Measurements from ENCODE around the gene CAMTA1.
"Not testable (repeated sequence)": the region's sequence is repeated elsewhere in the genome, so short reads cannot be mapped to it uniquely, and the experiment has no call there.

The CAMTA1 gene

DNA sequence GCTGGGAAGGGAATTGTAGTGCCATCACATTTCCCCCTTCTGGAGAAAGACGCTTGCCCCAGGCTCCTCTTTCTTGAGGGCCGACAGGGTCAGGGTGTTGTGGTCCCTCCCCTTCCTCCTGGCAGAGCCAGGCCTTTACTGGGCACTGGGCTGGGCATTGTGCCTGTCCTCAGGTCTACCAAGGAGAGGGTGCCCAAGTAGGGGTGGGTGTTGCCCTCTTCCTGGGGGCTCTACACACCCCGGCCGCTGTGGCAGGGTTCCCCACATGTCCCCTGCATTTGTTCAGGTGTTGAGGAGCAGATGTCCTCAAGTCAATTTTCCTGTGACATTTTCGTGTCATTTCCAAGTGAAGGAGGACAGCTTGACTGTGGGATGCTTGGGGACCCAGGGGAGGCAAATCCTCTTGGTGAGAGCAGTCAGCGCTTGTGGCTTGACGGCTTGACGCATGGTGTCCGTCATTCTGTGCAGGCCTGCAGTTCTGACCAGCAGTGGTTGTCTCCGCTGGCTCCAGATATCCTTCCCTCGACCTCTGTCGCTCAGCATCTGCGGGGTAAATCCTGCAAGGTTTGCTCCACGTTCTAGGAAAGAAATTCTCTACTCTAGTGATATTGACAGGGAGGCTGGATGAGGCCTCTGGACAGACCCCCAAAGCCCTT lies 804.0 kb downstream of the CAMTA1 start:
- DNase-seq (ENCODE audit: low spot score) = no peak

GRCh38 chr1:7589774-7590425 lies 804.6 kb downstream of the CAMTA1 start:
- DNase-seq (ENCODE audit: low spot score) = no peak

- DNase-seq (ENCODE audit: low spot score) = no peak
Measured at GRCh38 chr1:7590426-7590790, 805.2 kb downstream of the CAMTA1 start.

GRCh38 chr1:7591565-7591964 lies 806.3 kb downstream of the CAMTA1 start:
- DNase-seq (ENCODE audit: low spot score) = no peak

DNA sequence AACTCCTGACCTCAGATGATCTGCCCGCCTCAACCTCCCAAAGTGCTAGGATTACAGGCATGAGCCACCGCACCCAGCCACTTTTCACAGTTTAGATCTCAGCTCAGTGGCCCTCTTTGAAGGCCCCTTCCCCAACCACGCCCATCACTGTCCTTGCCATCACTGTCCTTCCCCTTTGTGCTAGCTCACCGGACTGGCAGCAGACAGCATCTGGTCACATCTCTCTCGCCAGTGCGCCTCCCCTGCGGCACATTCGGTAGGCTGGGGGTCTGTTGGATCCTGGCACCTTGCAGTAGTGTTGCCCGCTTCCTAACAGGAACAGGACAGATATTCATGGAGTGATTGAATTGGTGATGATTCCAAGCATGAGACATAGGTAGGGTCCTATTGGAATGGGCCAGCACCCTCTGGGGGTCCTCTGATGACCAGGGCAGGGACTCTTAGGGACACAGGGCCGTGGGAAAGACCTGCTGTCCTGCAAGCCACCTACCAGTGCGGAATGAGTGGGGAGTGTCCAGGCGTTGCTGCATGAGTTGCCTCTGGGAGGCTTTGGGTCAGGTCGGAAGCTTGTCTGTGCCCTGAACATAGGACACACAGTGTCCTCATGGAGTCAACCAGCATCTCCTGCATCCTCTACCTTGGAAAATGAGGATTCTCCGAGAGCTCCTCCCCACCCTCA lies 807.0 kb downstream of the CAMTA1 start:
- DNase-seq (ENCODE audit: low spot score) = no peak

DNA sequence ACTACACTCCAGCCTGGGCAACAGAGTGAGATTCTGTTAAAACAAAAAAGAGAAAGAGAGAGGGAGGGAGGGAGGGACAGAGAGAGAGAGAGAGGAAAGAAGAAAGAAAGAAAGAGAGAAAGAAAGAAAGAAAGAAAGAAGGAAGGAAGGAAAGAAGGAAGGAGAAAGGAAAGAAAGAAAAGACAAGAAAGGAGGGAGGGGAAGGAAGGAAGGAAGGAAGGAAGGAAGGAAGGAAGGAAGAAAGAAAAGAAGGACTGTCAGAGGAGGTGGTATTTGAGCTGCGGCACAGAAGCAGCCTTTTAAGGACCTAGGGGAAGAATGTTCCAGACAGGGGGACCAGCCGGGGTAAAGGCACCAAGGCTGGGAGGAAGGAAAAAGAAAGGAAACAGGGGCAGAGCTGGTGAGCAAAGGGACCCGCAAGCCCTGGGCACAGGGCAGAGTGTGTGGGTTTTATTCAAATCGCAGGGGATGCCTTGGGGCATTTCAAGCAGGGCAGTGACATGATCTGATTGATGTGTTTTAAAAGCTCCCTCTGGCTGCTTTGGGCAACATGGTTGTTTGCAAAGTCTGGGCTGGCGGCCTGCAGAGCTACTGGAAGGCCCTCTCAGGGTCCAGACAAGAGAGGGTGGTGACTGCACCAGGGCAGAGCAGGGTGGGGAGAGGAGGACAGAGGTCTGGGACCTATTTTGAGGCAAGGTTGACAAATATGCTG lies 808.9 kb downstream of the CAMTA1 start:
- DNase-seq (ENCODE audit: low spot score) = no peak

GRCh38 chr1:7594714-7595295 lies 809.6 kb downstream of the CAMTA1 start:
- no peak for DNase-seq (ENCODE audit: low spot score)

DNA sequence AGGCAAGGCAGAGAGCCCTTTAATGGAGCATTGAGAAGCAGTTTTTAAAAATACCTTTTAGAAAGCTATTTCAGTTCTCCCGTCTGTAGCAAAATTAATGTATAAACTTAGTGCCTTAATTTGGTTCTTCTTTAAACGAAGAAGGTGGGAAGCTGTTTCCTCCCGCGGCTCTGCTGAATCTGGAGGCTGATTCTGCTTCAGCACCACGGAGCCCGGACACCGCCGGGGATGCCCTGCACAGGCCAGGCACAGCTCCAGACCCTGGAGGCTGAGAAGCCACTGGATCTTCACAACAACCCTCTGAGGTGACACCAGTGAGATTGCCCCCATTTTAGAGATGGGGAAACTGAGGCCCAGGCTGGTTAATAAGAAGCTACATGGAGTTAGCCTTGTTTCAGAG lies 810.1 kb downstream of the CAMTA1 start:
- DNase-seq (ENCODE audit: low spot score) = no peak

DNA sequence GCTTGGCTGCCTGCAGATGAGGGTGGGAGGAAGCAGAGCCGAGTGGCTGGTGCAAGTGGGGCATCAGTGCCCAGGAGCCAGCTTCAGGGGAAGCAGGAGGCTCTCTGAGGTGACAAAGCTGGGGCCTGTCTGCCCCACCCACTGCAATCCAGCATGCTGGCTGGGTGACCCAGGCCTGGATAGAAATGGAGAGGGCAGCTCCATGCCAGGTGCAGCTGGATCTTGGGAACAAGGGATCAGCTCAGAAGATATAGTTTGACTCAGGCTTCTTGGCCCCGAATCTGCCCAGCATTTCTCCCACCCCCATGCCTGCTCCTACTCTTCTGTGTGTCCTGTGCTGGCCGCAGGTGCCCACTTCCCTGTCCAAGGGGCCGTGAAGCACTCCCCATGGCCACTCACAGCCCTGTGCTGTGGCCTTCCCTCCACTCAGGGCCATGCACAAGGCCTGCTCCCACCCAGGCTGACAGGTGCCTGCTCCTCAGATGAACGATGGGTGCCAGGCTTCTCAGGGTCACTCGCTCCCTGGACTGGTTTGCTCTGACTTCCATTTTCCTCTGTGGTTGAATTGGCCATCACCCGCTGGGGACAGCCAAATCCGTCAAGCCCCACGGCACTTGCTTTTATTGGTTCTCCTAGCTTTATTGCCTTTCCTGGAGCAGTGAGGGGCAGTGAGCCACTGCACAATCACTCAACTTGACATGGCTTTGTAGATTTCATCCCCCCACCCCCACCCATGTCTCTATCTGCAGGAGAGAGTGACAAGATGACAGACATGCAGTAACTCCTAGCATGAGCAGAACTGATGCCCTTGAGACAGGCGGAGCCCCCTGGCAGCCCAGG lies 811.1 kb downstream of the CAMTA1 start:
- DNase-seq (ENCODE audit: low spot score) = no peak

GRCh38 chr1:7598058-7598457 lies 812.8 kb downstream of the CAMTA1 start:
- DNase-seq (ENCODE audit: low spot score) = not testable (repeated sequence)

GRCh38 chr1:7604906-7605305 lies 819.7 kb downstream of the CAMTA1 start:
- not testable (repeated sequence) for DNase-seq (ENCODE audit: low spot score)

- no peak for DNase-seq (ENCODE audit: low spot score)
Measured at GRCh38 chr1:7606096-7606495, 820.8 kb downstream of the CAMTA1 start.

DNA sequence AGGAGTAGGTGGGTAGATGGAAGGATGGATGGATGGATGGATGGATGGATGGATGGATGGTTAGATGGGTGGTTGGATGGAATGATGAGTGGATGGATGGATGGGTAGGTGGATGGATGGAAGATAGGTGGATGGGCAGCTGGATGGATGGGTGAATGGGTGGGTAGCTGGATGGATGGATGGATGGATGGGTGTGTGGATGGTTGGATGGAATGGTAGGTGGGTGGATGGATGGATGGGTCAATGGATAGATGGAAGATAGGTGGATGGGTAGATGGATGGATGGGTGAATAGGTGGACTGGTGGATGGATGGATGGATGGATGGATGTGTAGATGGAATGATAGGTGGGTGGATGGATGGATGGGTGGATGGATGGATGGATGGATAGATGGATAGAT lies 821.8 kb downstream of the CAMTA1 start:
- DNase-seq (ENCODE audit: low spot score) = no peak

DNA sequence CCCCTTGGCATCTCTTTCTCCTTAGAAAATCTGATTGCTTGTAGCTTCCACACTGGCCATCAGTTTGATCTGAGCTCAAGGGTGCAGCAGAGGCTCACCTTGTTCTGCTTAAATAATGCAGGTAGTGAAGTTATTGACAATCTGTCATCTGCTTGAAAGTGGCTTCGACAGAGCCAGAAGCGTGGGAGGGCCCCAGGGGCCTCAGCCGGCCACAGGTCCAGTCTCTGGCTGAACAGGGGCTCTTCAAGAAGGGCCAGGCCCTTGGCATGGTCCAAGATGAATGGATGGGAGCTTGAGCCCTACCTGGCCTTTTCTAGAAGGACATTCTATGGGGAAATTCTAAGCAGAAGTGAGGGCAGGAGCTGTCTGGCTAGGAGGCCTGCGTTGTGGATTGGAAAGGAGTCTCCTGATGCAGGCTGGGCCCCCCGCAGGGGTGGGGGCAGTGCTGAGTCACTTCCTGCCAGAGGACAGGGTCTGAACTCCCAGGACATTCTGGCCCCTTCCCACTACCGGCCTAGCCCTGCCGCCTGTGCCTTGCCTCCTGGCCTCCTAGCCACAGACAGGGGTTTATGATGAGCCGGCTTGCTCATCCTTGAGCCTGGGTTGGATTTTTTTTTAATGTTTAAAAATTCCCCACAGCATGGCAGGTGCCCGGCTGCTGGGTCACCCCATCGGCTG lies 823.5 kb downstream of the CAMTA1 start:
- no peak for DNase-seq (ENCODE audit: low spot score)

DNA sequence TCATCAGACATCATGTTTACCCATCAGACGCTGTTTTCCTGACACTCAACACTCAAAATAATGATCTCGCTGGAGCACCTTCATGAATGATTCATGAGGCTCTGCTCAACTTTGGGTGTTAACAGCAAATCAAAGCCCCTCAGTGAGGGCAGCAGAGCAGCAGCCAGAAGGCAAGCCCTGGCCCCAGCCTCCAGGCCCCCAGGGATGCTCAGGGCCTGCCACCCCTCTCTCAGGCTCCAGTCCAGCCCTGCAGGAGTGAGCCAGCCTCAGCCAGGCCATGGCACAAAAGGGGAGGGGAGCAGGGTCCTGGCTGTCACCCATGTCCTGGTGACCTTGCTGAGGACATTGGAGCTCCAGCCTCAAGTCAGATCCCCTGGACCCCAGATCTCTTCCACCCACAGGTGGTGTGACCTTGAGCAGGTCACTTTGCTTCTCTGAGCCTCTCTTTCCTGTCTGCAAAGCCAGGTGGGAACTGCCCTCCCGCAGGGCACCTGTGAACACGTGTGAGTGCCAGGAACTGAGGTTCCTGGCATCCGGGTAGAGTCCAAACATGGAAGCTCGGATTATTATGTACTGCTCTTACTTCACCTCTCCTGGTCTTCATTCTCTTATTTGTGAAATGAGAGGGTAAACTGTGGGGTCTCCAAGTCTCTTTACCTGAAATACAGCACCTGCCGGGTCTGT lies 824.2 kb downstream of the CAMTA1 start:
- no peak for DNase-seq (ENCODE audit: low spot score)

GRCh38 chr1:7610106-7610731 lies 825.0 kb downstream of the CAMTA1 start:
- DNase-seq (ENCODE audit: low spot score) = no peak

- no peak for DNase-seq (ENCODE audit: low spot score)
Measured at GRCh38 chr1:7610936-7611335, 825.7 kb downstream of the CAMTA1 start.

DNA sequence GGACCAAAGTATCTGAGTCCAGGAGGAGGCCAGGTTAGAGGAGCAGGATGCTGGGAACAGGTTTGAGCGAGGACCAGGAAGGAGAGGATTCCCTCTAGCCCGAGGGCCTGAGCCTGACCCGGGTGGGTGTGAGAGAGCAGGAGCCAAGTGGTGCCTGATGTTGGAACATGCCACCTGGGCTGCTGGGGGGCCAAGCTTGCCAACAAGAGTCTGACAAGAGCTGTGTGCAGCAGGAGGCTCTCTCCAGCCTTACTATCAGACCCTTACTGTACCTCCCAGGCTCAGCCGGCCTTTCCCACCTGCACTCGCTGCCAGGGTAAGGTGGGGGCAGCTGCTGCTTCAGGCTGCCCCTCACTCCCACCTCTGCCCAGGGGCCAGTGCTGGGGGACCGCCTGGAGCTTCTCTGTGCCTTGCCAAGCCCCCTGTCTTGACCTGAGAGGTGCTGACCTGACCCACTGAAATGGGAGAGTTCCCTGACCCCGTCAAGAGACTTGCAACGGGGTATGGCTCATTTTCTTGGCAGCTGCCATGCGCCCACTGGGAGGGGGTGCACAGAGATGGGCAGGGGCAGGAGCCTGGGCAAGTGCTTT lies 826.3 kb downstream of the CAMTA1 start:
- DNase-seq (ENCODE audit: low spot score) = no peak

- no peak for DNase-seq (ENCODE audit: low spot score)
Measured at GRCh38 chr1:7613106-7613850, 828.0 kb downstream of the CAMTA1 start.

Measured in NAMALWA (cell line).